COR-L47 (cell line): ENCODE data around the gene EBI3.
"Not testable (repeated sequence)": the region's sequence is repeated elsewhere in the genome, so short reads cannot be mapped to it uniquely, and the experiment has no call there.

Experiments
- DNase-seq: peaks from one replicate; lab custom pipeline; 2025; lab: John Stamatoyannopoulos, UW

Gene EBI3

GRCh38 chr19:4229179-4229931 lies at the start of gene EBI3:
EBI3 (plus strand) TSS chr19:4229523; CDS start chr19:4229551, 28 bp downstream.
- DNase-seq, result no peak

- DNase-seq, result no peak
Measured at GRCh38 chr19:4181053-4181508, 48.2 kb upstream of the EBI3 start.

- DNase-seq, result peak; percentile 93
Measured at GRCh38 chr19:4182084-4182810, 47.1 kb upstream of the EBI3 start, which contains the start of the genes ANKRD24 and SIRT6. ANKRD24 (plus strand) TSS chr19:4182689; CDS start chr19:4186426, 3,737 bp downstream. SIRT6 (minus strand) TSS chr19:4182563; CDS start chr19:4182539, 24 bp downstream.

- peak; percentile 81 for DNase-seq
Measured at GRCh38 chr19:4183967-4184717, 45.2 kb upstream of the EBI3 start.

- DNase-seq, result no peak
Measured at GRCh38 chr19:4184718-4185352, 44.5 kb upstream of the EBI3 start.

- no peak for DNase-seq
Measured at GRCh38 chr19:4185413-4186086, 43.8 kb upstream of the EBI3 start.

GRCh38 chr19:4186087-4186993 lies 43.0 kb upstream of the EBI3 start:
- DNase-seq, result peak; percentile 26

- no peak for DNase-seq
Measured at GRCh38 chr19:4187313-4188122, 41.8 kb upstream of the EBI3 start.

- DNase-seq, result no peak
Measured at GRCh38 chr19:4189641-4190040, 39.7 kb upstream of the EBI3 start.

- not testable (repeated sequence) for DNase-seq
Measured at GRCh38 chr19:4192537-4192936, 36.8 kb upstream of the EBI3 start.

- no peak for DNase-seq
Measured at GRCh38 chr19:4194353-4194752, 35.0 kb upstream of the EBI3 start.

GRCh38 chr19:4196009-4196408 lies 33.3 kb upstream of the EBI3 start:
- DNase-seq, result no peak

GRCh38 chr19:4196587-4197148 lies 32.7 kb upstream of the EBI3 start:
- no peak for DNase-seq

- DNase-seq, result no peak
Measured at GRCh38 chr19:4197228-4197624, 32.1 kb upstream of the EBI3 start.

GRCh38 chr19:4197625-4198466 lies 31.5 kb upstream of the EBI3 start:
- peak; percentile 10 for DNase-seq

- DNase-seq, result no peak
Measured at GRCh38 chr19:4198467-4199126, 30.7 kb upstream of the EBI3 start.

GRCh38 chr19:4199699-4200293 lies 29.5 kb upstream of the EBI3 start:
- DNase-seq, result no peak
